ENCODE results near the gene CCDC6. TPM values are rescaled to one million over a fixed set of nuclear protein-coding genes. Genes with fewer than 3 reads are reported as not detected.
"Not testable (repeated sequence)": the region's sequence is repeated elsewhere in the genome, so short reads cannot be mapped to it uniquely, and the experiment has no call there.

The CCDC6 gene
- total RNA-seq, 1 donor from 2014 or later = 57.6 TPM

GRCh38 chr10:59905731-59906416 lies 482 bp downstream of the CCDC6 start:
- no peak for DNase-seq (ENCODE audit: low spot score)

- no peak for DNase-seq (ENCODE audit: low spot score)
These were observed 1.2 kb downstream of the CCDC6 start for GRCh38 chr10:59905066-59905730.

GRCh38 chr10:59904426-59905065 lies 1.8 kb downstream of the CCDC6 start:
- no peak for DNase-seq (ENCODE audit: low spot score)

- no peak for DNase-seq (ENCODE audit: low spot score)
These were observed 2.5 kb downstream of the CCDC6 start for GRCh38 chr10:59903871-59904270.

- no peak for DNase-seq (ENCODE audit: low spot score)
These were observed 4.3 kb downstream of the CCDC6 start for GRCh38 chr10:59902016-59902415.

GRCh38 chr10:59901470-59901869 lies 4.9 kb downstream of the CCDC6 start:
- no peak for DNase-seq (ENCODE audit: low spot score)

- no peak for DNase-seq (ENCODE audit: low spot score)
These were observed 6.2 kb downstream of the CCDC6 start for GRCh38 chr10:59900048-59900727.

GRCh38 chr10:59898125-59898835 lies 8.1 kb downstream of the CCDC6 start:
- DNase-seq (ENCODE audit: low spot score) = no peak

- no peak for DNase-seq (ENCODE audit: low spot score)
These were observed 10.2 kb downstream of the CCDC6 start for GRCh38 chr10:59896191-59896590.

GRCh38 chr10:59895629-59896116 lies 10.7 kb downstream of the CCDC6 start:
- peak; percentile 49 for DNase-seq (ENCODE audit: low spot score)

- peak; percentile 73 for DNase-seq (ENCODE audit: low spot score)
These were observed 12.2 kb downstream of the CCDC6 start for GRCh38 chr10:59894114-59894513.

- no peak for DNase-seq (ENCODE audit: low spot score)
These were observed 13.7 kb downstream of the CCDC6 start for GRCh38 chr10:59892697-59893096.

GRCh38 chr10:59891936-59892335 lies 14.4 kb downstream of the CCDC6 start:
- DNase-seq (ENCODE audit: low spot score) = no peak

- no peak for DNase-seq (ENCODE audit: low spot score)
These were observed 15.0 kb downstream of the CCDC6 start for GRCh38 chr10:59891349-59891748.

GRCh38 chr10:59888781-59889435 lies 17.4 kb downstream of the CCDC6 start:
- no peak for DNase-seq (ENCODE audit: low spot score)

GRCh38 chr10:59887972-59888640 lies 18.2 kb downstream of the CCDC6 start:
- no peak for DNase-seq (ENCODE audit: low spot score)

GRCh38 chr10:59887006-59887405 lies 19.4 kb downstream of the CCDC6 start:
- DNase-seq (ENCODE audit: low spot score) = no peak

GRCh38 chr10:59885430-59886134 lies 20.8 kb downstream of the CCDC6 start:
- DNase-seq (ENCODE audit: low spot score) = no peak

- DNase-seq (ENCODE audit: low spot score) = not testable (repeated sequence)
These were observed 21.5 kb downstream of the CCDC6 start for GRCh38 chr10:59884893-59885292.

- DNase-seq (ENCODE audit: low spot score) = no peak
These were observed 24.7 kb downstream of the CCDC6 start for GRCh38 chr10:59881640-59882039.

Data from mucosa of gallbladder (tissue), 1 donor.